Hepatocyte (in vitro differentiated cells): ENCODE measurements around the gene MOB2. TPM values are rescaled to one million over a fixed set of nuclear protein-coding genes. Genes with fewer than 3 reads are reported as not detected.

Experiments
- DNase-seq: peaks from one replicate; pipeline ENCODE4 v3.0.0-alpha.2; 2016; ENCODE audit warnings: low spot score
- H2AFZ ChIP-seq: fragments of 200-600 bp; sonication (generic); 2 replicates; pipeline ENCODE4 v1.6.0; 2016; ENCODE audit warnings: antibody characterized with exemption, mild to moderate bottlenecking
- H3K27ac ChIP-seq: fragments of 200-600 bp; sonication (generic); 2 replicates; pipeline ENCODE4 v1.5.1; 2016; ENCODE audit warnings: mild to moderate bottlenecking
- H3K27me3 ChIP-seq: fragments of 200-600 bp; sonication (generic); 2 replicates; pipeline ENCODE4 v1.6.1; 2016
- H3K36me3 ChIP-seq: fragments of 200-600 bp; sonication (generic); replicated peaks from 2 replicates; pipeline ENCODE4 v1.5.1; 2016; ENCODE audit warnings: low read depth; ENCODE audit not compliant: insufficient read depth
- H3K4me1 ChIP-seq: fragments of 200-600 bp; sonication (generic); 2 replicates; pipeline ENCODE4 v1.5.1; 2016; ENCODE audit warnings: mild to moderate bottlenecking, moderate library complexity; ENCODE audit not compliant: insufficient read depth
- H3K4me2 ChIP-seq: fragments of 200-600 bp; sonication (generic); 2 replicates; pipeline ENCODE4 v1.6.0; 2016
- H3K4me3 ChIP-seq: fragments of 200-600 bp; sonication (generic); 2 replicates; pipeline ENCODE4 v1.5.1; 2016; ENCODE audit warnings: mild to moderate bottlenecking
- H3K79me2 ChIP-seq: fragments of 200-600 bp; sonication (generic); 2 replicates; pipeline ENCODE4 v1.6.0; 2017; ENCODE audit warnings: mild to moderate bottlenecking
- H3K9me2 ChIP-seq: fragments of 200-600 bp; sonication (generic); replicated peaks from 2 replicates; pipeline ENCODE4 v1.6.0; 2017; ENCODE audit warnings: mild to moderate bottlenecking; ENCODE audit not compliant: insufficient read depth
- H3K9me3 ChIP-seq: fragments of 200-600 bp; sonication (generic); 2 replicates; pipeline ENCODE4 v1.5.1; 2016; ENCODE audit warnings: low read depth, mild to moderate bottlenecking
- H4K20me1 ChIP-seq: fragments of 200-600 bp; sonication (generic); 2 replicates; pipeline ENCODE4 v1.6.0; 2016; ENCODE audit warnings: mild to moderate bottlenecking; ENCODE audit not compliant: insufficient read depth, poor library complexity, severe bottlenecking
- CTCF ChIP-seq: fragments of 200-600 bp; sonication (generic); IDR thresholded peaks from 2 replicates; pipeline ENCODE4 v1.5.1; 2016; ENCODE audit warnings: antibody characterized with exemption, mild to moderate bottlenecking; ENCODE audit not compliant: poor library complexity
- EZH2 ChIP-seq: fragments of 200-600 bp; sonication (generic); IDR thresholded peaks from 2 replicates; pipeline ENCODE4 v1.6.1; 2016; ENCODE audit warnings: antibody characterized with exemption, mild to moderate bottlenecking, borderline replicate concordance
- EZH2phosphoT487 ChIP-seq: fragments of 200-600 bp; sonication (generic); IDR thresholded peaks from one replicate; pipeline ENCODE4 v1.6.1; 2018; ENCODE audit warnings: antibody characterized with exemption, mild to moderate bottlenecking, low read depth, moderate library complexity; ENCODE audit not compliant: unreplicated experiment, severe bottlenecking
- WGBS: methylation state at CpG from one replicate; pipeline ENCODE4 v1.1.6; 2016; ENCODE audit warnings: low lambda C conversion rate; ENCODE audit errors: missing lambda C conversion rate; 5-methylcytosine and 5-hydroxymethylcytosine counted together
- polyA plus RNA-seq: library from polyadenylated mRNA; unstranded; fragments of >200 nt; fragmentation: Nextera tagmentation; extraction: Ambion mirVana; gene quantifications from 2 replicates; pipeline ENCODE4 v1.2.1, GENCODE V29; 2016
- total RNA-seq: library from RNA; depleted of rRNA; stranded (reverse); fragments of >200 nt; gene quantifications from 2 replicates; pipeline ENCODE4 v1.2.3, GENCODE V29; 2014

The MOB2 gene
- total and polyA plus RNA-seq, 2 experiments from 2014 or later = 12.5 to 48.2 TPM

GRCh38 chr11:1481483-1481825 lies 5.1 kb downstream of the MOB2 start:
- Histone ChIP-seq H3K27me3 (no peaks in the 10 kb centered on the region), H3K79me2 (peaks cover 5% of the 10 kb centered on the region), H3K4me2 (no peak overlapping the region), H3K9me2 (no peaks in the 10 kb centered on the region), H2AFZ (no peak overlapping the region), H3K27ac (no peak overlapping the region), H3K4me1 (no peaks in the 10 kb centered on the region), H3K9me3 (no peaks in the 10 kb centered on the region), H3K4me3 (no peak overlapping the region), H3K36me3 (no peaks in the 10 kb centered on the region), H4K20me1 (peaks cover 35% of the 10 kb centered on the region)
- TF ChIP-seq EZH2 = no peak
- no peak for DNase-seq
- whole genome bisulfite sequencing = 100% methylated on average over 2 of the region's 2 CpGs

- peaks cover 29% of the 10 kb centered on the region for H4K20me1 ChIP-seq
- H3K36me3 ChIP-seq = no peaks in the 10 kb centered on the region
- TF ChIP-seq EZH2 (no peak), EZH2phosphoT487 (no peak), CTCF (no peak)
- no peaks in the 10 kb centered on the region for H3K27me3 ChIP-seq
- H2AFZ ChIP-seq = no peak overlapping the region
- DNase-seq = no peak
- H3K79me2 ChIP-seq = peaks cover under 1% of the 10 kb centered on the region
- no peak overlapping the region for H3K4me3 ChIP-seq
- H3K27ac ChIP-seq = no peak overlapping the region
- no peaks in the 10 kb centered on the region for H3K9me2 ChIP-seq
- no peaks in the 10 kb centered on the region for H3K4me1 ChIP-seq
- no peaks in the 10 kb centered on the region for H3K9me3 ChIP-seq
- 98% methylated on average over 35 of the region's 36 CpGs for WGBS
- no peak overlapping the region for H3K4me2 ChIP-seq
These were observed 5.8 kb downstream of the MOB2 start for GRCh38 chr11:1480555-1481482.

- Histone ChIP-seq H2AFZ (no peak overlapping the region), H3K4me1 (no peaks in the 10 kb centered on the region), H3K36me3 (no peaks in the 10 kb centered on the region), H3K9me3 (no peaks in the 10 kb centered on the region), H3K27ac (no peak overlapping the region), H3K9me2 (no peaks in the 10 kb centered on the region), H3K4me3 (no peak overlapping the region), H3K4me2 (no peak overlapping the region), H4K20me1 (peaks cover 25% of the 10 kb centered on the region), H3K27me3 (no peaks in the 10 kb centered on the region), H3K79me2 (no peaks in the 10 kb centered on the region)
- WGBS = 97% methylated on average over 12 of the region's 13 CpGs
- no peak for DNase-seq
- TF ChIP-seq CTCF (no peak), EZH2phosphoT487 (no peak), EZH2 (no peak)
These were observed 6.4 kb downstream of the MOB2 start for GRCh38 chr11:1480191-1480554.

GRCh38 chr11:1479678-1480118 lies 6.9 kb downstream of the MOB2 start:
- H3K4me1 ChIP-seq = no peaks in the 10 kb centered on the region

More at GRCh38 chr11:1479678-1480118, 6.9 kb downstream of the MOB2 start:
- Histone ChIP-seq H3K9me2 (no peaks in the 10 kb centered on the region), H3K4me3 (no peak overlapping the region), H3K27ac (no peak overlapping the region), H3K4me2 (no peak overlapping the region), H3K9me3 (no peaks in the 10 kb centered on the region), H3K79me2 (no peaks in the 10 kb centered on the region), H3K36me3 (no peaks in the 10 kb centered on the region), H2AFZ (no peak overlapping the region), H4K20me1 (peaks cover 25% of the 10 kb centered on the region), H3K27me3 (no peaks in the 10 kb centered on the region)
- WGBS = 96% methylated on average over 12 of the region's 12 CpGs
- no peak for DNase-seq
- TF ChIP-seq EZH2phosphoT487 (no peak), EZH2 (no peak), CTCF (no peak)
